K562 treated with DMSO at 1 percent for 4 hours (cell line): Measurements from ENCODE around the gene NOL9. TPM values are rescaled to one million over a fixed set of nuclear protein-coding genes. Genes with fewer than 3 reads are reported as not detected.

Experiments
- total RNA-seq: library from RNA; unstranded; fragments of 300-600 nt; gene quantifications from 2 replicates; pipeline ENCODE4 v1.2.3, GENCODE V29; 2022; ENCODE audit not compliant: insufficient read depth

Gene NOL9
- 6.1 and 9.8 TPM in 2 replicates for total RNA-seq

DNA sequence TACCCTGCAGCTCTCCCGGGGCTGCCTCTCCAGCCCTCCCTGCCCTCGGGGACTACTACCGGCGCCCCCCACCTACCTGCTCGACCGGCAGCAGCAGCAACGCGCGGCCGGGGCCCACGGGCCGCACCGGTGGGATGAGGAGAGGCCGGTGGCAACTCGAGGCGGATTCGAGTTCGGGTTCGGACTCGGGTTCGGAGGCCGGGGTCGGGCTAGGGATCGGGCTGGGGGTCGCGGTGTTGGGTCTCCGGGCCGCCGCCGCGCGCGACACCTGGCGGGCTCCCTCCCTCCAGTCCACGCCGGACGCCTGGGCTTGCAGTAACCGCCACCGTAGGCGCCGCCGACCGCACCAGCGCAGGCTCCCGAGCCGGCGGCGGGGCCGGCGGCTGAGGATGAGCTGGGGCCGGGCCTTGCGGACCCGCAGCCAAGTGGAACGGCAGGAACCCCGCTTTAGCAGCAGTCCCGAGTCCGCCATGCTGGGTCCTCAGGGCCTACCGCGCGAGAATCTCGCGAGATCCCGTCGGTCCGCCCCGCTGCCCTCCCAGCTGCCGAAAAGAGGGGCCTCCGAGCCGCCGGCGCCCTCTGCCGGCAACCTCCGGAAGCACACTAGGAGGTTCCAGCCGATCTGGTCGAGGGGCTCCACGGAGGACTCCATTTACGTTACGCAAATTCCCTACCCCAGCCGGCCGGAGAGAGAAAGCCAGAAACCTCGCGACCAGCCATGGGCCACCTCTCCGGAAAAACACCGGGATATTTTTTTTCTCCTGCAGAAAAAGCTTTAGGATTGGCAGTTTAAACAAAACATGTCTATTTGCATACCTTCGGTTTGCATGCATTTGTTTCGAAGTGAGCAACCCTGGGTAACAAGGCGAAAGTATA, at the start of gene NOL9:
NOL9 (minus strand) TSS at position 483 of the 876 bp plus-strand sequence; CDS start at position 472, 11 bp downstream.

DNA sequence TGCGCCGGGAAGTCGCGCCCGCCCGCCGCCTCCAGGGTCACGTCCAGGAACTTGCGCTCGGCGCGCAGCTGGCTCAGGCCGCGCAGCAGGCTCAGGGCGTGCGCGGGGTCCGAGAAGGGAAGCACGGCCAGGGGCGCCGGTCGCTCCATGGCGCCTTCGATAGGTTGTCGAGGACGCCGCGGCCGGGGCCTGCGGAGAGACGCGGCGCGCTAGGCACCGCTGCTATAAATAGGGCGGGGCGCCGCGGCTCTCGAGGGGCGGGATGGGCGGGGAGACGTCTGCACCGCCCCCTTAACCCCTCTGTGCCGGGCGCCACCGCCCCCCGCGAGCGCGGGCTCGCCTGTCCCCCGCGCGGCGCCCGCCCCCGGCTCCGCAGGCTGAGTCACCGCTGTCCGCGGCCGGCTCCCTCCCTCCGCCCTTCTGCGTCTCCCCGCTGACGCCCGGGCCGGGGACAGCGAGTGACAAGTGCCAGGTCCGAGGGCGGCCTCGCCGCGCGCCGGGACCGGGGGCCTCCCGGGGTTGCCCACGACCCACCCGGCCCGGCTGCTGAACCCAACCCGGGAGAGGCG, 48.4 kb upstream of the NOL9 start, which contains the start of gene KLHL21:
KLHL21 (minus strand) TSS at position 201 of the 569 bp plus-strand sequence; CDS start at position 149, 52 bp downstream.

GRCh38 chr1:6579374-6580118, 25.2 kb upstream of the NOL9 start, which contains the start of gene ZBTB48:
ZBTB48 (plus strand) TSS chr1:6579994; CDS start chr1:6580610, 616 bp downstream.

GRCh38 chr1:6554907-6555778, 830 bp upstream of the NOL9 start, which contains the start of gene TAS1R1:
TAS1R1 (plus strand) TSS chr1:6555307; CDS start chr1:6555374, 67 bp downstream.

GRCh38 chr1:6491480-6491962, 62.8 kb downstream of the NOL9 start, which contains the start of gene PLEKHG5:
PLEKHG5 (minus strand) TSS chr1:6491667; CDS start chr1:6477571, 14,096 bp downstream.

Other genes starting within 250 kb of the NOL9 start
- 63.3 and 63.9 TPM in 2 replicates for gene ACOT7, start 160.7 kb downstream of the NOL9 start, total RNA-seq
- not detected in 2 replicates for gene HES2, start 134.6 kb downstream of the NOL9 start, total RNA-seq
- 3.7 and 5.2 TPM in 2 replicates for gene ESPN, start 129.7 kb downstream of the NOL9 start, total RNA-seq
- gene TNFRSF25, start 88.3 kb downstream of the NOL9 start, total RNA-seq = not detected in 2 replicates
- gene PLEKHG5, start 62.8 kb downstream of the NOL9 start, total RNA-seq = not detected in 2 replicates
- gene TAS1R1, start 794 bp upstream of the NOL9 start, total RNA-seq = not detected in 2 replicates
- 54.3 and 74.0 TPM in 2 replicates for gene ZBTB48, start 25.5 kb upstream of the NOL9 start, total RNA-seq
- 70.4 and 90.6 TPM in 2 replicates for gene KLHL21, start 48.4 kb upstream of the NOL9 start, total RNA-seq
- 18.2 and 23.9 TPM in 2 replicates for gene PHF13, start 59.2 kb upstream of the NOL9 start, total RNA-seq
- gene THAP3, start 70.4 kb upstream of the NOL9 start, total RNA-seq = 30.7 and 34.8 TPM in 2 replicates
- 30.7 and 32.6 TPM in 2 replicates for gene DNAJC11, start 147.3 kb upstream of the NOL9 start, total RNA-seq
- gene CAMTA1, start 230.9 kb upstream of the NOL9 start, total RNA-seq = 90.5 and 98.5 TPM in 2 replicates